ENCODE data around the gene THADA.
"Not testable (repeated sequence)": the region's sequence is repeated elsewhere in the genome, so short reads cannot be mapped to it uniquely, and the experiment has no call there.

THADA gene

GRCh38 chr2:43537137-43537536 is 58.7 kb downstream of the THADA start:
- Histone ChIP-seq H3K9me3 (ENCODE audit: control insufficient read depth, insufficient read depth, low read depth, low read length) (no peaks in the 10 kb centered on the region), H3K4me1 (ENCODE audit: control insufficient read depth, insufficient read depth, low read length) (no peaks in the 10 kb centered on the region), H3K4me3 (ENCODE audit: low read depth, low read length) (no peak overlapping the region), H3K27ac (ENCODE audit: extremely low read depth, low read depth, low read length) (no peak overlapping the region), H3K36me3 (ENCODE audit: control insufficient read depth in 2 of 2, insufficient read depth in 1 of 2, low read length in 2 of 2) (peaks cover 4 to 15% of the 10 kb centered on the region in 2 experiments; a peak in 2 of 3 replicates)
- ChIA-PET POLR2A (no interaction called here), CTCF (interaction anchor here (0.6 to 1.5 kb wide), 5 partner anchors 53 to 709 kb away, joined by 3 to 5 read pairs (median 4); no protein-coding TSS in a partner anchor)
- TF ChIP-seq ZNF704 (tag by site-specific recombination; IDR thresholded peaks at IDR 0.05), result no peak
- TF ChIP-seq, protein P1, sequence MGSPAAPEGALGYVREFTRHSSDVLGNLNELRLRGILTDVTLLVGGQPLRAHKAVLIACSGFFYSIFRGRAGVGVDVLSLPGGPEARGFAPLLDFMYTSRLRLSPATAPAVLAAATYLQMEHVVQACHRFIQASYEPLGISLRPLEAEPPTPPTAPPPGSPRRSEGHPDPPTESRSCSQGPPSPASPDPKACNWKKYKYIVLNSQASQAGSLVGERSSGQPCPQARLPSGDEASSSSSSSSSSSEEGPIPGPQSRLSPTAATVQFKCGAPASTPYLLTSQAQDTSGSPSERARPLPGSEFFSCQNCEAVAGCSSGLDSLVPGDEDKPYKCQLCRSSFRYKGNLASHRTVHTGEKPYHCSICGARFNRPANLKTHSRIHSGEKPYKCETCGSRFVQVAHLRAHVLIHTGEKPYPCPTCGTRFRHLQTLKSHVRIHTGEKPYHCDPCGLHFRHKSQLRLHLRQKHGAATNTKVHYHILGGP (tag by site-specific recombination; IDR thresholded peaks at IDR 0.05), result peak; percentile 61

- ChIA-PET CTCF (no interaction called here), POLR2A (interaction anchor here (1.2 kb wide), 1 partner anchor 61 kb away, joined by 3 read pairs; the partner anchor contains the start of gene THADA)
- Histone ChIP-seq H3K36me3 (ENCODE audit: control insufficient read depth in 2 of 2, insufficient read depth in 1 of 2, low read length in 2 of 2) (peaks cover 0 to 15% of the 10 kb centered on the region in 2 experiments; a peak in 1 of 3 replicates), H3K27ac (ENCODE audit: extremely low read depth, low read depth, low read length) (no peak overlapping the region), H3K4me1 (ENCODE audit: control insufficient read depth, insufficient read depth, low read length) (no peaks in the 10 kb centered on the region), H3K9me3 (ENCODE audit: control insufficient read depth, insufficient read depth, low read depth, low read length) (no peaks in the 10 kb centered on the region), H3K4me3 (ENCODE audit: low read depth, low read length) (no peak overlapping the region)
- TF ChIP-seq ZNF146 (tag by site-specific recombination; IDR thresholded peaks at IDR 0.05) (0 out of 2 replicates have a peak, but pooled peaks have one; percentile 40), ZNF501 (tag by site-specific recombination; IDR thresholded peaks at IDR 0.05) (no peak)
Observed at GRCh38 chr2:43534569-43534968, 61.3 kb downstream of the THADA start.

DNA sequence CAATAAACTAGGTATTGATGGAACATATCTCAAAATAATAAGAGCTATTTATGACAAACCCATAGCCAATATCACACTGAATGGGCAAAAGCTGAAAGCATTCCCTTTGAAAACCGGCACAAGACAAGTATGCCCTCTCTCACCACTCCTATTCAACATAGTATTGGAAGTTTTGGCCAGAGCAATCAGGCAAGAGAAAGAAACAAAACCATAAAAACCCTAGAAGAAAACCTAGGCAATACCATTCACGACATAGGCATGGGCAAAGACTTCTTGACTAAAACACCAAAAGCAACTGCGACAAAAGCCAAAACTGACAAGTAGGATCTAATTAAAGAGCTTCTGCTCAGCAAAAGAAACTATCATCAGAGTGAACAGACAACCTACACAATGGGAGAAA is 63.3 kb downstream of the THADA start:
- peaks cover 0 to 12% of the 10 kb centered on the region in 2 experiments; a peak in 1 of 3 replicates for H3K36me3 ChIP-seq (ENCODE audit: control insufficient read depth in 2 of 2, insufficient read depth in 1 of 2, low read length in 2 of 2)
- POLR2A ChIA-PET; H3K4me3 ChIP-seq (ENCODE audit: low read depth, low read length); CTCF ChIA-PET; H3K27ac ChIP-seq (ENCODE audit: extremely low read depth, low read depth, low read length); H3K4me1 ChIP-seq (ENCODE audit: control insufficient read depth, insufficient read depth, low read length); H3K9me3 ChIP-seq (ENCODE audit: control insufficient read depth, insufficient read depth, low read depth, low read length): not testable (repeated sequence)

DNA sequence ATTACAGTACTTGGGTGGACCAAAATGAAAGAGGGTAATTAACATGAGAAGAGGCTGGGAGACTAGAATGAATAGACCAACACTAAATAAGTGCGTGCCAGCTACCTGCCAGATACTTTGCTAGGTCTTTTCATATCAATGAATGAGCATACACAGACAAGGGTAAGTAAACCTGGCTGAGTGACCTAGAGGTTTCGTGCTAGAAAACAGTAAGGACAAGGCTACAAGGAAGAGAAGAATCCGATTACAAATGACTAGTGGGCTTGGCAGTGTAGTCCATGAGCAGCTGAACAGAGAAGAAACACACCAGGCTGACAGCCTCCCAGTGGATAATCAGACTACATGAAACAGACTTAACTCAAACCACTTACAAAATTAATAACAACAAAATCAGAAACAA is 64.6 kb downstream of the THADA start:
- Histone ChIP-seq H3K4me1 (ENCODE audit: control insufficient read depth, insufficient read depth, low read length) (no peaks in the 10 kb centered on the region), H3K4me3 (ENCODE audit: low read depth, low read length) (no peak overlapping the region), H3K27ac (ENCODE audit: extremely low read depth, low read depth, low read length) (no peak overlapping the region), H3K9me3 (ENCODE audit: control insufficient read depth, insufficient read depth, low read depth, low read length) (no peaks in the 10 kb centered on the region), H3K36me3 (ENCODE audit: control insufficient read depth in 2 of 2, insufficient read depth in 1 of 2, low read length in 2 of 2) (peaks cover 3 to 11% of the 10 kb centered on the region in 2 experiments; a peak in 2 of 3 replicates)
- ChIA-PET CTCF (no interaction called here), POLR2A (no interaction called here)
- TF ChIP-seq ZFP3 (tag by site-specific recombination; IDR thresholded peaks at IDR 0.05; ENCODE audit: low read depth) (no peak), ZBTB1 (tag by site-specific recombination; IDR thresholded peaks at IDR 0.05) (no peak), BCL11A (tag by site-specific recombination; IDR thresholded peaks at IDR 0.05; ENCODE audit: low read depth) (no peak), ZNF394 (tag by site-specific recombination; IDR thresholded peaks at IDR 0.05; ENCODE audit: borderline replicate concordance) (no peak), INSM2 (tag by site-specific recombination; IDR thresholded peaks at IDR 0.05) (no peak), ZBTB6 (tag by site-specific recombination; IDR thresholded peaks at IDR 0.05) (no peak), ZNF132 (tag by site-specific recombination; IDR thresholded peaks at IDR 0.05; ENCODE audit: borderline replicate concordance) (no peak), HOXD13 (CRISPR knock-in tag; IDR thresholded peaks at IDR 0.05; ENCODE audit: borderline replicate concordance) (no peak), ZNF24 (tag by site-specific recombination; IDR thresholded peaks at IDR 0.05) (no peak), ZEB2 (tag by site-specific recombination; IDR thresholded peaks at IDR 0.05) (no peak)
- TF ChIP-seq, protein P2, sequence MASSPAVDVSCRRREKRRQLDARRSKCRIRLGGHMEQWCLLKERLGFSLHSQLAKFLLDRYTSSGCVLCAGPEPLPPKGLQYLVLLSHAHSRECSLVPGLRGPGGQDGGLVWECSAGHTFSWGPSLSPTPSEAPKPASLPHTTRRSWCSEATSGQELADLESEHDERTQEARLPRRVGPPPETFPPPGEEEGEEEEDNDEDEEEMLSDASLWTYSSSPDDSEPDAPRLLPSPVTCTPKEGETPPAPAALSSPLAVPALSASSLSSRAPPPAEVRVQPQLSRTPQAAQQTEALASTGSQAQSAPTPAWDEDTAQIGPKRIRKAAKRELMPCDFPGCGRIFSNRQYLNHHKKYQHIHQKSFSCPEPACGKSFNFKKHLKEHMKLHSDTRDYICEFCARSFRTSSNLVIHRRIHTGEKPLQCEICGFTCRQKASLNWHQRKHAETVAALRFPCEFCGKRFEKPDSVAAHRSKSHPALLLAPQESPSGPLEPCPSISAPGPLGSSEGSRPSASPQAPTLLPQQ (tag by site-specific recombination; IDR thresholded peaks at IDR 0.05), result no peak
- TF ChIP-seq, protein P3, sequence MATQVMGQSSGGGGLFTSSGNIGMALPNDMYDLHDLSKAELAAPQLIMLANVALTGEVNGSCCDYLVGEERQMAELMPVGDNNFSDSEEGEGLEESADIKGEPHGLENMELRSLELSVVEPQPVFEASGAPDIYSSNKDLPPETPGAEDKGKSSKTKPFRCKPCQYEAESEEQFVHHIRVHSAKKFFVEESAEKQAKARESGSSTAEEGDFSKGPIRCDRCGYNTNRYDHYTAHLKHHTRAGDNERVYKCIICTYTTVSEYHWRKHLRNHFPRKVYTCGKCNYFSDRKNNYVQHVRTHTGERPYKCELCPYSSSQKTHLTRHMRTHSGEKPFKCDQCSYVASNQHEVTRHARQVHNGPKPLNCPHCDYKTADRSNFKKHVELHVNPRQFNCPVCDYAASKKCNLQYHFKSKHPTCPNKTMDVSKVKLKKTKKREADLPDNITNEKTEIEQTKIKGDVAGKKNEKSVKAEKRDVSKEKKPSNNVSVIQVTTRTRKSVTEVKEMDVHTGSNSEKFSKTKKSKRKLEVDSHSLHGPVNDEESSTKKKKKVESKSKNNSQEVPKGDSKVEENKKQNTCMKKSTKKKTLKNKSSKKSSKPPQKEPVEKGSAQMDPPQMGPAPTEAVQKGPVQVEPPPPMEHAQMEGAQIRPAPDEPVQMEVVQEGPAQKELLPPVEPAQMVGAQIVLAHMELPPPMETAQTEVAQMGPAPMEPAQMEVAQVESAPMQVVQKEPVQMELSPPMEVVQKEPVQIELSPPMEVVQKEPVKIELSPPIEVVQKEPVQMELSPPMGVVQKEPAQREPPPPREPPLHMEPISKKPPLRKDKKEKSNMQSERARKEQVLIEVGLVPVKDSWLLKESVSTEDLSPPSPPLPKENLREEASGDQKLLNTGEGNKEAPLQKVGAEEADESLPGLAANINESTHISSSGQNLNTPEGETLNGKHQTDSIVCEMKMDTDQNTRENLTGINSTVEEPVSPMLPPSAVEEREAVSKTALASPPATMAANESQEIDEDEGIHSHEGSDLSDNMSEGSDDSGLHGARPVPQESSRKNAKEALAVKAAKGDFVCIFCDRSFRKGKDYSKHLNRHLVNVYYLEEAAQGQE (tag by site-specific recombination; IDR thresholded peaks at IDR 0.05), result no peak
- TF ChIP-seq, protein P4, sequence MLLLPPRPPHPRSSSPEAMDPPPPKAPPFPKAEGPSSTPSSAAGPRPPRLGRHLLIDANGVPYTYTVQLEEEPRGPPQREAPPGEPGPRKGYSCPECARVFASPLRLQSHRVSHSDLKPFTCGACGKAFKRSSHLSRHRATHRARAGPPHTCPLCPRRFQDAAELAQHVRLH (tag by site-specific recombination; IDR thresholded peaks at IDR 0.05), result no peak

Data from HEK293 (cell line).